IPS DF 4.7 (cell line): ENCODE data around the gene ACP1.
"Not testable (repeated sequence)": the region's sequence is repeated elsewhere in the genome, so short reads cannot be mapped to it uniquely, and the experiment has no call there.

Experiments used
- DNase-seq: peaks from one replicate; pipeline ENCODE4 v3.0.0-alpha.2; 2013; ENCODE audit warnings: low spot score; ENCODE audit errors: extremely low read depth

Gene ACP1

DNA sequence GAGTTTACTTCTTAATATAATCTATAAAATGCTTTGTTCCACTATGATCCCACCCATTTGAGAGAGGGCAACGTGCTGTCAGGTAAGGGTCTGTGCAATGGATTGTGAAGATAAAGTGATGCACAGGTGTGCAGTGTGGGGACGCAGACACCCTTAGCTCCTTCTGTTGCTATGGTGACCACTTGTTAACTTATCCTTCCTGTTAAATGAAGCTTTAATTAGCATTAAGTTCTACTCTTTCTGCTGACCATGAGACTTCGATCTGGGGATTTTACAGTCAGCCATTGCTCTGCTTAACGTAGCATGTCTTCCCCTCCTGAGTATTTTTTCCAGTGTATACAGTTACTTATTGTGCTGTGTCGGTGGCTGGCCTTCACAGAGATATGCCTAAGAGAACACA is 46.2 kb downstream of the ACP1 start:
- no peak for DNase-seq

DNA sequence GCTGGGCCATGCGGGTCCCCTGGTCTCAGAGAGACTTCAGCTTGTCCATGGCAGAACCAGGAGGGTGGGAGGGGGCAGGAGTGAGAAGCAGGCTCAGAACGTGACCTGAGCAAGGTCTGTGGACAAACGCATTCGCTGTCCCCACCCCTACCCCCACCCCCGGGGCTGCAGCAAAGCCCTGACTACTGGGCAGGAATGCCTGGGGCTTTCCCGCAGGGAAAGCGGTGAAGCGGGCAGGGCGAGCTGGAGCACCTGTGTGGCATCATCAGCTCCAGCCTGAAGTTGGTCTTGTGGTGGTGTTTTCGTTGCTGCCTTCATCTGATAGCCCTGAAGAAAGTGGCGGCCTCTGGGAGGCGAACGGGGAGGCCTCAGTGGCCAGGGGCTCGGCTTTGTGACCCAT is 49.2 kb downstream of the ACP1 start:
- DNase-seq = no peak

DNA sequence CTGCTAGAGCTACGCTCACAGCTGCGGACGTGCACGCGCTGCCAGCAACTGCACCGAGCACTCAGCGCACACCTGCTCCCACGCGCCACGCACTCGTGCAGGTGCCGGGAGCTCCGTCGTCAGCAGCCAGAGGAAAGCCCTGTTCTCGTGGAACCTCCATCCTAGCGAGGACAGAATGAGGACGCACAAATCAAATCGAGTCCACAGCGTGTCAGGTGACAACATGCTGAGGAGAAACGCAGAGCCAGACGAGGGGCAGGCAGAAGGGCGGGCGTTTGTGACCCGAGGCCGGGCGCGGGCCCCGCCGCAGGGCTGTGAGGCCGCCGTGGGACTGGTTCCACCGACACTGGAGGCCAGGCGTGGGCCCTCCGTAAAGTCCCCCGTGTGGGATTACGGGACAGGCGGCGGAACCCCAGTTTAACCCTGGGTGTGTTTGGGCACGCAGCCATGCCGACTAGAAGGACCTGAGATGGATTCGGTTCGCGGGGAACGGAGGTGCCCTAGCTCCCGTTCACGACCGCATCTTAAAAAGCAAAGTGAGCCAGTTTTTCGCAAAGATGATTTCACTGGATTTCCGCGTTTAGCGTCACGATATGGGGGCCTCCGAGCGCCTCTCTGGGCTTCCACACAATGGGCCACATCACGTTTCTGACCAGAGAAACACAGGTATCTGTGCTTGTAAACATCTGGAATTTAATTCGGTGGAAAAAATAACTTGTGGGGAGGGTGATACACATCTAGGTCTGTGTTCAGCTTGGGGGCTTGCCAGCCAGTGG is 50.0 kb downstream of the ACP1 start:
- no peak for DNase-seq

DNA sequence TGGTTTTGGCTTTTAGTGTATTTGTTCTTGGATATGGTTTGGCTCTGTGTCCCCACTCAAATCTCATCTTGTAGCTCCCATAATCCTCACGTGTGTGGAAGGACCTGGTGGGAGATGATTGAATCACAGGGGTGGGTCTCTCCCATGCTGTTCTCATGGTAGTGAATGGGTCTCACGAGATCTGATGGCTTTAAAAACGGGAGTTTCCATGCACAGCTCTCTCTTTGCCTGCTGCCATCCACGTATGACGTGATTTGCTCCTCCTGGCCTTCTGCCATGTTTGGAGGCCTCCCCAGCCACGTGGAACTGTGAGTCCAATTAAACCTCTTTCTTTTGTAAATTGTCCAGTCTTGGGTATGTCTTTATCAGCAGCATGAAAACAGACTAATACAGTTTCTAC is 51.2 kb downstream of the ACP1 start:
- not testable (repeated sequence) for DNase-seq

DNA sequence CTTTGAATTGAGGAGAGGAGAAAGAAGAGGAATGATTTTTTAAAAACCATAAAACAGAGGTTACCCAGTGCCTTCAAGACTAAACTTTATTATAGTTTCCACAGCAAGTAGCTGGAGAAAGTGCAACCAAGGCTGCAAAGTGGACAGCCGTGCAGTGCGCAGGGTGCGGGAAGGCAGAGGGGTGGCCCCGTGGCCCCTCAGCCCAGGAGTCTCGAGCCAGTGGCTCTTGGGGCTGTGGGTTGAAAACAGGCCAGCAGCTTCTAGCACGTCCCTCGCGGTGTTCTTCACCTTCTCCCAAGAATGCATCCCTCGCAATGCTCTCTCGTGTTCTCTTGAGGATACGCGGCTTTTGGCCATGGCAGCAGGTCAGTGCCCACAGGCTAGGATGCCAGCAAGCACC is 51.6 kb downstream of the ACP1 start:
- DNase-seq = no peak

DNA sequence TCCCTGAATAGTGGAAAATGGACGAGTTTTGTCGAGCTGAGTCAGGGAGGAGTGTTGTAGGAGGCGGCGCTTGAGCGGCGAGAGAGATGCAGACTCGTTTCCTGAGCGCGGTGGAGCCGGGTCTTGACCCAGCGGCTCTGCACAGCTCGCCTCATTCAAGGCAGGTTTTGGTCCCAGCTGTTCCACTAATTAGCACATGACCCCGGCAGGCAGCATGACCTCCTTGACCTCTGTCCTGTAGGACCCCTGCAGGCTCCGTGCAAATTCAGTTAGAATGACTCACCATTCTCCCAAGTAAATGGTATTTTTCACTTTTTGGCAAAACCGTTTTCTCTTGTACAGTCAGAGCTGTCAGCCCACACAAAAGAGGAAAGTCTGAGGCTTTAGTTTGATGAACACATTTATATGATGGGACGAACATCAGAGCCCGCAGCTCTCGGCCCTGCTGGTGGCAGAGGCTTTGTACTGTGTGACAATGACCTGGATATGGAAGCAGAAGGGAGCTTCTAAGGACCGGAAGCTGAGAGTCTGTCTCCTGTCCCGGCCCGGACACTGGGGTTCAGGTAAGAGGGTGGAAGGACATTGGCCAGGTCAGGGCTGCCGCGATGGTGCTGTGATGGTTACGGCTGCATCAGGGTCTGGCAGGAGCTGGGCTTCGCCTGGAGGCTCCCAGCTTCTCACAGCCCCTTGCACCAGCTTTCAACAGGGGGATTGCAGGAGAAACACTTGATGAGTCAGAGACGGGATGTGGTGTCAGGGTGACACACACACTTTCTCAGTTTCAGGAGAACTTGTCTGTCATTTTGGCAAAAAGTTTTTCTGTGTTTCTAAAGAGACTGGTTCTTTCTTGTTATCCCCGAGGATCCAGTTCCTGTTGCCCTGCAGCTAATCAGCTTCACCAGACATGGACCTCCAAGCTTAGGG is 53.0 kb downstream of the ACP1 start:
- DNase-seq = no peak

DNA sequence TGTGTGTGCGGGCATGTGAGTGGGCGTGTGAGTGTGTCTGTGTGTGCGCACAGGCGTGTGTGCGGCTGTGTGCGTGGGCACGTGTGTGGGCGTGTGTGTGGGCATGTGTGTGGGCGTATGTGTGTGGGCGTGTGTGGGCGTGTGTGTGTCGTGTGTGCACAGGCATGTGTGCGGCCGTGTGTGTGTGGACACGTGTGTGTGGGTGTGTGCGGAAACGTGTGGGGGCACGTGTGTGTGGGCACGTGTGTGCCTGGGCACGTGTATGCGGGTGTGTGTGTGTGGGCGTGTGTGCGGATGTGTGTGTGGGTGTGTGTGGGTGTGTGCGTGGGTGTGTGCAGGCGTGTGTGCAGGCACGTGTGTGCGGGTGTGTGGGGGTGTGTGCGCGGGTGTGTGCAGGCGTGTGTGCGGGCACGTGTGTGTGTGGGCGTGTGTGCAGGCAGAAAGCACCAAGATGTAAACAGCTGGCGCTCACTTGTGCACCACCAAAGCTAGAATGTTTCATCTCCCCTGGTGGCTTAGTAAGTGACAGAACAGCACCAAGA is 54.4 kb downstream of the ACP1 start:
- no peak for DNase-seq

DNA sequence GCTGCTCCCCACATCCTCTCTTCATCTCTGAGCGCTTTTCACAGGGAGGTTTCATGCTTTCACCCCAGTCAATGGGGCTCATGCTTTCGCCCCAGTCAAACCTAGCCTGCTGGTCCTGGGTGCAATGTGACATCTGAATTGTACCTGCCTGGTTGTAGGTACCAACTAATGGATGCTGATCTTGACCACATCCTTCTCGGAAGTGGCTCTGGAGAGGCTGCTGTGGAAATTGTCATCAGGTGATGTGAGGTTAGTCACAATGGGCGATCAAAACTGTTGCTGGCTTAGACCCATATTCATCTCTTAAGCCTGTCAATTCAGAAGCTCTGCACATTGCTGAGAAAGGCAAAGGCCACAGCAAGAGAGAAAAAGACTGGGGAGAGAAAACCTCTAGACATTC is 55.8 kb downstream of the ACP1 start:
- no peak for DNase-seq

DNA sequence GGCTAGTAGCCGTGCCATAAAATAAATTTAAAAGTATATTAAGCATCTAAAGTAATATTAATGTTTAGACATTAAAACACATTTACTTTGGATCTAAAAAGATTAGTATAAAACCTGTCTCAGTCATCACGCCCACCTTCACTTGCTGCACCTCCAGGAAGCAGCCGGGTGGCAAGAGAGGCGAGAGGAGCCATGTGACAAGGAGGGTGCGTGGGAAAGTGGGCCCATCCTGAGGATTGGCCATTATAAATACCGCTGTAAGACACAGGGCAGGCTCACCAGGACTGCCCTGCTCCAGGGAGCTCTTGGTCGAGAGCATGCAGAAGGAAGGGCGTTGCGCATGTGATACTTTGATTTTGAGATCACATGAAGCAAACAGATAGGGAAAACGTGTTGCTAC is 57.6 kb downstream of the ACP1 start:
- DNase-seq = no peak

DNA sequence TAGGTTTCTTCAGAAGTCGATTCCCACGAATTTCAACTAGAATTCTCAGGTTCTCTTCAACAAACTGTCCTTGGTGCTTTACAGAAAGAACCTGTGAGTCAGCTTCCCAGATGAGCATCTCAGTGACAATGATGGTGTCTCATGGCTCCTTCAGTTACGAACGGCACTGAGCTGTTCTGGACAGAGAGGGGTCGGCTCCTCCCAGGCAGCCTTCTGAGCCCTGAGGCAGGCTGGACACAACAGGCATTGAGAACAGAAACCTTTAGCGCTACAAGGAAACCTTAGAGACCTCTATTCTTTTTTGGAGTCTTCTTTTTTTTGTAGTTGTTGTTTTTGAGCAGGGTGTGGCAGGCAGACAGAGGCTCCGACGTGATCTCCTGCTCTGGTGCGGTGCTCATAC is 58.3 kb downstream of the ACP1 start:
- DNase-seq = no peak
